HepG2 (cell line): Measurements from ENCODE around the gene UBE2D3. TPM values are rescaled to one million over a fixed set of nuclear protein-coding genes. Genes with fewer than 3 reads are reported as not detected.

ENCODE experiments used
- ATF7 ChIP-seq, 2 experiments: fragments of 450-650 bp in 1 of 2; sonication (generic) in 1 of 2; formaldehyde crosslinking in 1 of 2; IDR thresholded peaks; 2 replicates each; pipeline versions ENCODE4 v1.4.0 to v1.6.1; 2016 to 2020; ENCODE audit warnings: antibody characterized with exemption in 1 of 2, mild to moderate bottlenecking in 1 of 2, missing genetic modification reagents in 1 of 2
- FOXC1 ChIP-seq: sonication (generic); formaldehyde crosslinking; IDR thresholded peaks from 2 replicates; pipeline ENCODE4 v1.8.0; 2022; ENCODE audit warnings: mild to moderate bottlenecking, missing genetic modification reagents, borderline replicate concordance
- FOXK1 ChIP-seq: sonication (generic); formaldehyde crosslinking; IDR thresholded peaks from 2 replicates; pipeline ENCODE4 v1.4.0; 2020; ENCODE audit warnings: low read depth, missing genetic modification reagents, borderline replicate concordance
- IRF2 ChIP-seq: IDR thresholded peaks from 2 replicates; pipeline ENCODE4 v1.6.1; 2018; ENCODE audit warnings: missing genetic modification reagents, missing compliant biosample characterization
- KDM3A ChIP-seq: IDR thresholded peaks from 2 replicates; pipeline ENCODE4 v1.6.1; 2018; ENCODE audit warnings: low read depth, missing compliant biosample characterization
- MAFF ChIP-seq: IDR thresholded peaks from 2 replicates; pipeline ENCODE4 v1.6.1; 2011; ENCODE audit warnings: low read depth, low read length, improper control_type of control experiment
- NCOR1 ChIP-seq: fragments of 200-600 bp; sonication (generic); IDR thresholded peaks from 2 replicates; pipeline ENCODE4 v1.7.0; 2017; ENCODE audit warnings: antibody characterized with exemption, low read length, borderline replicate concordance
- PHF20 ChIP-seq: sonication (generic); formaldehyde crosslinking; IDR thresholded peaks from 2 replicates; pipeline ENCODE4 v1.5.0; 2020; ENCODE audit warnings: mild to moderate bottlenecking, missing genetic modification reagents
- POLR2A ChIP-seq, 2 experiments: IDR thresholded peaks; 2 replicates each; pipeline ENCODE4 v1.6.1; 2011; ENCODE audit warnings: low read depth in 2 of 2, low read length in 2 of 2, mild to moderate bottlenecking in 1 of 2, moderate library complexity in 1 of 2; ENCODE audit not compliant: insufficient read depth in 1 of 2
- POLR2G ChIP-seq: fragments of 200-400 bp; formaldehyde crosslinking; IDR thresholded peaks from 2 replicates; pipeline ENCODE4 v1.6.1; 2018; ENCODE audit warnings: mild to moderate bottlenecking, low read depth, low read length, moderate library complexity
- RELA ChIP-seq: sonication (generic); formaldehyde crosslinking; IDR thresholded peaks from 2 replicates; pipeline ENCODE4 v1.4.0; 2020; ENCODE audit warnings: missing genetic modification reagents
- RFX5 ChIP-seq: IDR thresholded peaks from 2 replicates; pipeline ENCODE4 v1.6.1; 2011; ENCODE audit warnings: low read depth, low read length, improper control_type of control experiment
- ZBTB8A ChIP-seq: sonication (generic); formaldehyde crosslinking; IDR thresholded peaks from 2 replicates; pipeline ENCODE4 v1.4.0; 2020; ENCODE audit warnings: mild to moderate bottlenecking, low read depth, missing genetic modification reagents, borderline replicate concordance
- ZNF446 ChIP-seq: sonication (generic); formaldehyde crosslinking; IDR thresholded peaks from 2 replicates; pipeline ENCODE4 v1.5.0; 2020; ENCODE audit warnings: mild to moderate bottlenecking, missing genetic modification reagents
- ZNF451 ChIP-seq: sonication (generic); formaldehyde crosslinking; IDR thresholded peaks from 2 replicates; pipeline ENCODE4 v1.5.0; 2020; ENCODE audit warnings: mild to moderate bottlenecking, missing genetic modification reagents
- ZNF546 ChIP-seq: sonication (generic); formaldehyde crosslinking; conservative IDR thresholded peaks from 2 replicates; pipeline ENCODE4 v1.8.1; 2023; ENCODE audit warnings: mild to moderate bottlenecking, missing genetic modification reagents
- ZNF772 ChIP-seq: sonication (generic); formaldehyde crosslinking; IDR thresholded peaks from 2 replicates; pipeline ENCODE4 v1.5.0; 2020; ENCODE audit warnings: mild to moderate bottlenecking, missing genetic modification reagents
- ZNF879 ChIP-seq: sonication (generic); formaldehyde crosslinking; IDR thresholded peaks from 2 replicates; pipeline ENCODE4 v1.8.1; 2023; ENCODE audit warnings: missing genetic modification reagents
- polyA plus RNA-seq, 8 experiments: library from polyadenylated mRNA; depleted of rRNA in 3 of 8; stranded (reverse) in 7 of 8; unstranded in 1 of 8; fragments of >200 nt; fragmentation: Illumina TruSeq in 4 of 8; extraction: Trizol in 4 of 8; gene quantifications; 2 replicates each; pipeline versions ENCODE4 v1.2.1 to v1.2.3, GENCODE V29; 2011 to 2016; ENCODE audit warnings: low read depth in 4 of 8, missing spikeins in 1 of 8, mixed read lengths in 1 of 8; ENCODE audit not compliant: insufficient read depth in 1 of 8
- total RNA-seq, 5 experiments: library from RNA; depleted of rRNA; stranded (reverse); fragments of >200 nt; fragmentation: Illumina TruSeq; extraction: Trizol; gene quantifications; 2 replicates each; pipeline ENCODE4 v1.2.3, GENCODE V29; 2016; ENCODE audit warnings: low read depth in 1 of 5
- TF ChIP-seq, protein P1 (sequence below): sonication (generic); formaldehyde crosslinking; IDR thresholded peaks from 2 replicates; pipeline ENCODE4 v1.5.0; 2020; ENCODE audit warnings: missing genetic modification reagents, mild to moderate bottlenecking, borderline replicate concordance
- TF ChIP-seq, protein P2 (sequence below): sonication (generic); formaldehyde crosslinking; IDR thresholded peaks from 2 replicates; pipeline ENCODE4 v1.4.0; 2020; ENCODE audit warnings: missing genetic modification reagents
- TF ChIP-seq, protein P3 (sequence below): sonication (generic); formaldehyde crosslinking; IDR thresholded peaks from 2 replicates; pipeline ENCODE4 v1.4.0; 2020; ENCODE audit warnings: missing genetic modification reagents
- TF ChIP-seq, protein P4 (sequence below): conservative IDR thresholded peaks from 2 replicates; pipeline ENCODE4 v1.6.1; 2018; ENCODE audit warnings: missing genetic modification reagents

The UBE2D3 gene
- total and polyA plus RNA-seq, 2 of the 13 experiments (the other 11 are each of a cell fraction or from before 2014, with no cell fraction given), result 224 to 293 TPM

DNA sequence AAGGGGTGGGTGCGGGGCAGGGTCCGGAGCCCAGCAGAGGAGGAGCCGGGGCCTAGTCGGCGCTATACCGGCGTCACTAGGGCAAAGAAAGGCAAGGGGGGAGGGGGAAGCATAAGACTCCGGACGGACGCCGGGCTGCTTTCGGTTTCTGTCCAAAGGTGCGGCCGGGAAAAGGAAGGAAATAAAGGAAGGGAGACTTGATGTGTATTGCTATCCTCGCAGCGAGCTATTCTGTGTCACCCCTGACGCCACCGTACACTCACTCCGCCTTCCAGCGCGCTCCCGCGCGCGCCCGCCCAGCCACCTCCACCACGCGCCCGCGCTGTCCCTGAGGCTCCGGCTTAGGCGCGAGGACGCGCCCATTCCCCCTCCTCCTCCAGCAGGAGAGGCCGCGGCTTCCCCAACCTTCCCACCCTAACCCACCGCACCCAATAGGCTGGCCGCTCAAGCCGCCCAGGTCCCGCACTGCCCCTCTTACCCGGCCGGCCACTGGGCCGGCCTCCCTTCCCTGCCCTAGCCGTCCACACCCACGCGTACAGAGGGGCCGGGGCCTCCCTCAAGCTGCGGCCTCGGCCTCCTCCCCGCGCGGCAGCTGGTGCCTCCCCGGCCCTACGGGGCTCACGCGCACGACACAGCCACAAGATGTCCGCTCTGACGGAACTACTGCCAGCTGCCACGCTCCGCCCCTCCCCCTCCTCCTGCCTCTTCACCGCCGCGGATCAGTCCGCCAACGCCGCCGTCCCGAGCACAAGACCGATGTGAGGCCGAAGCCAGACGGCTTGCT, at the start of gene UBE2D3 (continued):
- TF ChIP-seq, protein P1, sequence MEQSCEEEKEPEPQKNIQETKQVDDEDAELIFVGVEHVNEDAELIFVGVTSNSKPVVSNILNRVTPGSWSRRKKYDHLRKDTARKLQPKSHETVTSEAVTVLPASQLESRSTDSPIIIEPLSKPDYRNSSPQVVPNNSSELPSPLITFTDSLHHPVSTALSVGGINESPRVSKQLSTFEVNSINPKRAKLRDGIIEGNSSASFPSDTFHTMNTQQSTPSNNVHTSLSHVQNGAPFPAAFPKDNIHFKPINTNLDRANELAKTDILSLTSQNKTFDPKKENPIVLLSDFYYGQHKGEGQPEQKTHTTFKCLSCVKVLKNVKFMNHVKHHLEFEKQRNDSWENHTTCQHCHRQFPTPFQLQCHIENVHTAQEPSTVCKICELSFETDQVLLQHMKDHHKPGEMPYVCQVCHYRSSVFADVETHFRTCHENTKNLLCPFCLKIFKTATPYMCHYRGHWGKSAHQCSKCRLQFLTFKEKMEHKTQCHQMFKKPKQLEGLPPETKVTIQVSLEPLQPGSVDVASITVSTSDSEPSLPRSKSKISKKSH (CRISPR knock-in tag), result 0 out of 2 replicates have a peak, but pooled peaks have one; percentile 23
- TF ChIP-seq ZNF772 (peak; percentile 45), ZNF446 (no peak), POLR2A (IDR thresholded peaks at IDR 0.05; ENCODE audit: insufficient read depth in 1 of 2, low read depth in 2 of 2, low read length in 2 of 2) (peak; percentile 60 to 79; a peak in 2 of 4 replicates), ZNF546 (CRISPR knock-in tag) (peak; percentile 78), MAFF (no peak), POLR2G (peak; percentile 81), KDM3A (CRISPR knock-in tag) (peak; percentile 66), RFX5 (0 out of 2 replicates have a peak, but pooled peaks have one; percentile 50), FOXC1 (CRISPR knock-in tag) (peak; percentile 54), ATF7 (IDR thresholded peaks at IDR 0.05) (no peak), ATF7 (CRISPR knock-in tag; IDR thresholded peaks at IDR 0.05) (peak; percentile 67; the same call in 1 of the 2 replicates), PHF20 (CRISPR knock-in tag) (0 out of 2 replicates have a peak, but pooled peaks have one; percentile 53), FOXK1 (CRISPR knock-in tag) (no peak), ZNF879 (0 out of 2 replicates have a peak, but pooled peaks have one; percentile 71), RELA (peak; percentile 70; the same call in 1 of the 2 replicates), NCOR1 (0 out of 2 replicates have a peak, but pooled peaks have one; percentile 15), IRF2 (CRISPR knock-in tag) (peak; percentile 63), ZNF451 (CRISPR knock-in tag) (peak; percentile 39; the same call in 1 of the 2 replicates), ZBTB8A (no peak)
- TF ChIP-seq, protein P2, sequence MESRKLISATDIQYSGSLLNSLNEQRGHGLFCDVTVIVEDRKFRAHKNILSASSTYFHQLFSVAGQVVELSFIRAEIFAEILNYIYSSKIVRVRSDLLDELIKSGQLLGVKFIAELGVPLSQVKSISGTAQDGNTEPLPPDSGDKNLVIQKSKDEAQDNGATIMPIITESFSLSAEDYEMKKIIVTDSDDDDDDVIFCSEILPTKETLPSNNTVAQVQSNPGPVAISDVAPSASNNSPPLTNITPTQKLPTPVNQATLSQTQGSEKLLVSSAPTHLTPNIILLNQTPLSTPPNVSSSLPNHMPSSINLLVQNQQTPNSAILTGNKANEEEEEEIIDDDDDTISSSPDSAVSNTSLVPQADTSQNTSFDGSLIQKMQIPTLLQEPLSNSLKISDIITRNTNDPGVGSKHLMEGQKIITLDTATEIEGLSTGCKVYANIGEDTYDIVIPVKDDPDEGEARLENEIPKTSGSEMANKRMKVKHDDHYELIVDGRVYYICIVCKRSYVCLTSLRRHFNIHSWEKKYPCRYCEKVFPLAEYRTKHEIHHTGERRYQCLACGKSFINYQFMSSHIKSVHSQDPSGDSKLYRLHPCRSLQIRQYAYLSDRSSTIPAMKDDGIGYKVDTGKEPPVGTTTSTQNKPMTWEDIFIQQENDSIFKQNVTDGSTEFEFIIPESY (CRISPR knock-in tag), result peak; percentile 22; the same call in 1 of the 2 replicates
- TF ChIP-seq, protein P3, sequence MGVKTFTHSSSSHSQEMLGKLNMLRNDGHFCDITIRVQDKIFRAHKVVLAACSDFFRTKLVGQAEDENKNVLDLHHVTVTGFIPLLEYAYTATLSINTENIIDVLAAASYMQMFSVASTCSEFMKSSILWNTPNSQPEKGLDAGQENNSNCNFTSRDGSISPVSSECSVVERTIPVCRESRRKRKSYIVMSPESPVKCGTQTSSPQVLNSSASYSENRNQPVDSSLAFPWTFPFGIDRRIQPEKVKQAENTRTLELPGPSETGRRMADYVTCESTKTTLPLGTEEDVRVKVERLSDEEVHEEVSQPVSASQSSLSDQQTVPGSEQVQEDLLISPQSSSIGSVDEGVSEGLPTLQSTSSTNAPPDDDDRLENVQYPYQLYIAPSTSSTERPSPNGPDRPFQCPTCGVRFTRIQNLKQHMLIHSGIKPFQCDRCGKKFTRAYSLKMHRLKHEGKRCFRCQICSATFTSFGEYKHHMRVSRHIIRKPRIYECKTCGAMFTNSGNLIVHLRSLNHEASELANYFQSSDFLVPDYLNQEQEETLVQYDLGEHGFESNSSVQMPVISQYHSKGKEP (CRISPR knock-in tag), result peak; percentile 71
- TF ChIP-seq, protein P4, sequence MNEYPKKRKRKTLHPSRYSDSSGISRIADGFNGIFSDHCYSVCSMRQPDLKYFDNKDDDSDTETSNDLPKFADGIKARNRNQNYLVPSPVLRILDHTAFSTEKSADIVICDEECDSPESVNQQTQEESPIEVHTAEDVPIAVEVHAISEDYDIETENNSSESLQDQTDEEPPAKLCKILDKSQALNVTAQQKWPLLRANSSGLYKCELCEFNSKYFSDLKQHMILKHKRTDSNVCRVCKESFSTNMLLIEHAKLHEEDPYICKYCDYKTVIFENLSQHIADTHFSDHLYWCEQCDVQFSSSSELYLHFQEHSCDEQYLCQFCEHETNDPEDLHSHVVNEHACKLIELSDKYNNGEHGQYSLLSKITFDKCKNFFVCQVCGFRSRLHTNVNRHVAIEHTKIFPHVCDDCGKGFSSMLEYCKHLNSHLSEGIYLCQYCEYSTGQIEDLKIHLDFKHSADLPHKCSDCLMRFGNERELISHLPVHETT (CRISPR knock-in tag), result no peak; the same call in none of the 2 replicates
